Adrenal gland (tissue), 5 donors: ENCODE data around the gene IL3.

Source experiments
- CTCF ChIP-seq, 6 experiments: fragments of 450-650 bp in 4 of 6; fragments of 200-600 bp in 2 of 6; sonication (generic) in 1 of 6; IDR thresholded peaks; 1 replicate in 5 of 6; 2 replicates in 1 of 6; pipeline versions ENCODE4 v1.5.1 to v1.8.0; 2016 to 2021; ENCODE audit warnings: antibody characterized with exemption in 6 of 6, mild to moderate bottlenecking in 2 of 6, moderate library complexity in 1 of 6
- POLR2A ChIP-seq, 2 donors: fragments of 450-650 bp; IDR thresholded peaks; one replicate each; pipeline ENCODE4 v1.6.1; 2017; ENCODE audit warnings: antibody characterized with exemption in 2 of 2, mild to moderate bottlenecking in 2 of 2, moderate library complexity in 1 of 2
- donor health status: DM: no; HTN: no; CAD: no.

- no peak for TF ChIP-seq CTCF (IDR thresholded peaks at IDR 0.05)
- no peak for TF ChIP-seq POLR2A (IDR thresholded peaks at IDR 0.05)
These were observed 32.8 kb downstream of the IL3 start for GRCh38 chr5:132093271-132093670.
